Type B pancreatic cell (in vitro differentiated cells): Measurements from ENCODE around the gene STX16. TPM values are rescaled to one million over a fixed set of nuclear protein-coding genes. Genes with fewer than 3 reads are reported as not detected.

ENCODE experiments used
- DNase-seq: peaks from one replicate; pipeline ENCODE4 v3.0.0; 2021; ENCODE audit warnings: mixed read lengths; ENCODE audit not compliant: unreplicated experiment; ENCODE audit errors: extremely low spot score
- H3K27ac Mint-ChIP-seq: 2 replicates; pipeline ENCODE4 v1.8.0; 2021; ENCODE audit warnings: mild to moderate bottlenecking, mixed read lengths
- H3K27me3 Mint-ChIP-seq: 2 replicates; pipeline ENCODE4 v1.8.0; 2021; ENCODE audit warnings: mixed read lengths
- H3K36me3 Mint-ChIP-seq: 2 replicates; pipeline ENCODE4 v1.8.0; 2021; ENCODE audit warnings: mixed read lengths
- H3K4me1 Mint-ChIP-seq: one replicate; pipeline ENCODE4 v1.8.0; 2021; ENCODE audit warnings: mixed read lengths; ENCODE audit not compliant: unreplicated experiment
- H3K4me3 Mint-ChIP-seq: 2 replicates; pipeline ENCODE4 v1.8.0; 2021; ENCODE audit warnings: mild to moderate bottlenecking, mixed read lengths
- H3K9me3 Mint-ChIP-seq: 2 replicates; pipeline ENCODE4 v1.8.0; 2021; ENCODE audit warnings: mixed read lengths
- total RNA-seq: library from RNA; stranded (reverse); gene quantifications from 2 replicates; pipeline ENCODE4 v1.2.1, GENCODE V29; 2021; ENCODE audit warnings: low replicate concordance
- TF ChIP-seq, protein P1 (sequence below): fragments of 200-600 bp; sonication (generic); conservative IDR thresholded peaks from 2 replicates; pipeline ENCODE4 v1.5.0; 2021; ENCODE audit warnings: antibody characterized with exemption, mild to moderate bottlenecking

Gene STX16
- total RNA-seq, 1 donor from 2014 or later, result 62.8 TPM

DNA sequence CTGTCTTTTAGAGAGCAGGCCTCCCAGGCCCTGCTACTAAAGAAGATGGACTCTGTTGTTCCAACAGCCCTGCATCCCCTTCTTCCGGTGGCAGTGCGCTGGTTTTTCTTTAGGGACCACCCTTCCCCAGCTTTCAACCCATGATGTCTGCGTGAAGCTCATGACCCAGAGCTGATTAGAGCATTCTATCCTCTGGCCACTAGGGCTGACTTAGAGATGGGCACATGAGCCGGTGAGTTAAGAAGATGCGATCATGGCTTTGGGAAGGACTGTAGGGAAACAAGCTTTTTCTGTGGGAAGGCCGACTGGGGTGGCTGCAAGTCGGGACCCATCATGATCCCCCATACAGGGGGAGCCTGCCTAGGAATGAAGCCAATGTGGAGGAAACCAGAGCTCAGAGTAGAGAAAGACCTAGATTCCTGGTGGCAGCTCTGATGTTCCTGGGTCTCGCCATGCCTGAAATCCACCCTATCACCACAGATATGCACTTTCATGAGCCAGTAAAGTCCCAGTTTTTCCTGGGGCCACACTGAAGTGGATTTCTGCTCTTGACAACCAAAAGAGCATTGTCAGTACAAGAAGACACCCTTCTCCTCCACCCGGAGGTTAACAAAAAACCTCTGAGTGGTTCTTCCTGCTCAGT lies 29.1 kb upstream of the STX16 start:
- TF ChIP-seq, protein P1, sequence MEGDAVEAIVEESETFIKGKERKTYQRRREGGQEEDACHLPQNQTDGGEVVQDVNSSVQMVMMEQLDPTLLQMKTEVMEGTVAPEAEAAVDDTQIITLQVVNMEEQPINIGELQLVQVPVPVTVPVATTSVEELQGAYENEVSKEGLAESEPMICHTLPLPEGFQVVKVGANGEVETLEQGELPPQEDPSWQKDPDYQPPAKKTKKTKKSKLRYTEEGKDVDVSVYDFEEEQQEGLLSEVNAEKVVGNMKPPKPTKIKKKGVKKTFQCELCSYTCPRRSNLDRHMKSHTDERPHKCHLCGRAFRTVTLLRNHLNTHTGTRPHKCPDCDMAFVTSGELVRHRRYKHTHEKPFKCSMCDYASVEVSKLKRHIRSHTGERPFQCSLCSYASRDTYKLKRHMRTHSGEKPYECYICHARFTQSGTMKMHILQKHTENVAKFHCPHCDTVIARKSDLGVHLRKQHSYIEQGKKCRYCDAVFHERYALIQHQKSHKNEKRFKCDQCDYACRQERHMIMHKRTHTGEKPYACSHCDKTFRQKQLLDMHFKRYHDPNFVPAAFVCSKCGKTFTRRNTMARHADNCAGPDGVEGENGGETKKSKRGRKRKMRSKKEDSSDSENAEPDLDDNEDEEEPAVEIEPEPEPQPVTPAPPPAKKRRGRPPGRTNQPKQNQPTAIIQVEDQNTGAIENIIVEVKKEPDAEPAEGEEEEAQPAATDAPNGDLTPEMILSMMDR, result peak; percentile 43
- H3K4me1 Mint-ChIP-seq, result peaks cover 15% of the 10 kb centered on the region
- no peak overlapping the region for H3K4me3 Mint-ChIP-seq
- no peaks in the 10 kb centered on the region for H3K36me3 Mint-ChIP-seq
- DNase-seq, result no peak
- H3K27me3 Mint-ChIP-seq, result peaks cover 5% of the 10 kb centered on the region
- no peaks in the 10 kb centered on the region for H3K9me3 Mint-ChIP-seq
- no peak overlapping the region for H3K27ac Mint-ChIP-seq

DNA sequence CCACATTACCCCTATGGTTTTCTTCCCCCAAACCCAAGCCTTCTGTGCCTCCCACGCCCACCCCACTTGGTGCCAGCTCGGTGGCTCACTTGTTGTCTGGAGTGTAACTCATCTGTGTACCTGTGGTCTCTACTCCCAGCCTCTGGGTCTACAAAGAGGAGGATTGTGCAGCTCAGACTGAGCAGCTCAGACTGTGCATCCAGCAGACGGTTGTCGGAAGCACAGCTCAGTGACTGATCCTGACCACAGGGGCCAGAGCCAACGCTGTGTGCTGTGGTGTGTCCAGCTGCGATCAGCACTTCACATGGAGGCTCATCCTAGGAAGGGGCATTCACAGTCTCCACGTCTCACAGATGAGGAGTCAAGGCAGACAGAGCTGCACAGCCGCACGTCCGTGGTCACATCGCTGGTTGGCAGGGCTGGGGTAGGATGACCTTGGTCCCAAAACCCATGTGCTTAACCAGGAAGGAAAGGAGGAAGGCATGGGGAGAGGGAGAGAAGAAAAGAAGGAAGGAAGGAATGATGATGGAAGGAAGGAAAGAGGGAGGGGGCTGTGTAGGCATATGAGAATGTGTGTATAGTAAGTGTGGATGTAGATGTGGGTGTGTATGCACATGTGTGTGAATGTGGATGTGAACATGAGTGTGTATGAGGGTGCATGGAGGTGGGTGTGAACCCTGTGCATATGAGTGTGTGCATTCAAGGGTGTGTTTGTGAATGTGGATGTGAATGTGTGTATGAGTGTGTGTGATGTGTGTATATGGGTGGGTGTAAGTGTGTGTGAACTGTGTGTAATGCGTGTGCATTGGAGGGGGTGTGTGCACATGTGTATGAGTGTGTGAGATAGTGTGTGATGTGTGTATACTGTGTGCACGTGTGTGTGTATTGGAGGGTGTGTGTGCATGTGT lies 28.2 kb upstream of the STX16 start:
- Mint-ChIP-seq H3K9me3 (no peaks in the 10 kb centered on the region), H3K4me1 (peaks cover 15% of the 10 kb centered on the region), H3K27ac (no peak overlapping the region), H3K4me3 (no peak overlapping the region), H3K36me3 (no peaks in the 10 kb centered on the region), H3K27me3 (peaks cover 5% of the 10 kb centered on the region)
- no peak for DNase-seq
- TF ChIP-seq, protein P1, result no peak

DNA sequence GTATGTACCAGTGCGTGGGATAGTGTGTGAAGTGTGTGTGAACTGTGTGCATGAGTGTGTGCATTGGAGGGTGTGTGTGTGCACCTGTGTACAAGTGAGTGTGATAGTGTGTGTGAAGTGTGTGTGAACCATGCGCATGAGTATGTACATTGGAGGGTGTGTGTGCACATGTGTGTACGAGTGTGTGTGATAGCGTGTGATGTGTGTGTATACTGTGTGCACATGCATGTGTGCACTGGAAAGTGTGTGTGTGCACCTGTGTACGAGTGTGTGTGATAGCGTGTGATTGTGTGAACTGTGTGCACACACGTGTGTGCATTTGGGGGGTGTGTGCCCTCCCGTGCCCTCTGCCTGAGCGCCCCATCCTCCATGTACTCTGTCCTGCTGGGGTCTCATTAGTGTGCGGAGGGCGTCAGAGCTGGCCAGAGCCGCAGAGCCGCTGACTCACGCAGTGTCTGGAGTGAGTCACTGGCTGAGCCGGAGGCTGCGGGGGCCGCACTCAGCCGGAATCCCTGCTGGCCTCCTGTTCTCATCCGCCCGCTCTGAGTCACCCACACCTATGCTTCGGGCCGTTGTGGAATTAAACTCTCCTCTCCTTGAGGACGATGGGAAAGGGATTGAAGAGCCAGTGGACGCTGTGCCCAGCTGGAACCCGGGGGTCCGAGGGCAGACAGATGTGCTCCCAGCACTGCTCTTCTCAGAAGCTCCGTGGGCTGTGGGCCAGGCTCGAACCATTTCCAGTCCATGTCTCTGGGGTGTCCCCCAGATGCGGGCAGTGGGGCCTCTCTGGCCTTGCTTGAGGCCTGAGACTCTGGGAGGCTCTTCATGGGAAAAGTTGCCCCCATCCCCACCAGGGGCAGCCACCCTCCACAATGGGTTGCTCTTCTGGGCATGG lies 27.3 kb upstream of the STX16 start:
- Mint-ChIP-seq H3K9me3 (no peaks in the 10 kb centered on the region), H3K4me3 (no peak overlapping the region), H3K36me3 (no peaks in the 10 kb centered on the region), H3K27ac (no peak overlapping the region), H3K27me3 (peaks cover 5% of the 10 kb centered on the region), H3K4me1 (peaks cover 8% of the 10 kb centered on the region)
- TF ChIP-seq, protein P1, result no peak
- no peak for DNase-seq

DNA sequence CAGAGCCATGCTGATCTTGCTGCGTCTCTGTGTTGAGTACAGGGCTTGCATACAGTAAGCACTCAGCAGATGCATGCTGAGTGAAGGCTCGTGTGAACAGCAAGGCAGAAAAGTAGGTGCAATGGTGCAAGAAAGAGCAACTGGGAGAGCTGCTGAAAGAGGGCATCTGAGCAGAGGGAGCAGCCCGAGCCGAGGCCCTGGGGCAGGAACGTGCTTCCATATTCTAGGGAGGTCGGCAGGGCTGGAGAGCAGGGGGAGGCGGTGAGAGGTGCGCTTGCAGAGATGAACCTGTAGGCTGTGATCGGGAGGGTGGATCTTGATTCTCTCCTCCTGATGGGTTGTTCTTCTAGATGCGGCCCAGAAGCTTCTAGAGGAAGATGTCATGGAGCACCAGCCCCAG lies 26.4 kb upstream of the STX16 start:
- DNase-seq, result no peak
- Mint-ChIP-seq H3K27me3 (peaks cover 5% of the 10 kb centered on the region), H3K4me3 (no peak overlapping the region), H3K9me3 (no peaks in the 10 kb centered on the region), H3K27ac (no peak overlapping the region), H3K36me3 (no peaks in the 10 kb centered on the region), H3K4me1 (peaks cover 11% of the 10 kb centered on the region)
- TF ChIP-seq, protein P1, result no peak

DNA sequence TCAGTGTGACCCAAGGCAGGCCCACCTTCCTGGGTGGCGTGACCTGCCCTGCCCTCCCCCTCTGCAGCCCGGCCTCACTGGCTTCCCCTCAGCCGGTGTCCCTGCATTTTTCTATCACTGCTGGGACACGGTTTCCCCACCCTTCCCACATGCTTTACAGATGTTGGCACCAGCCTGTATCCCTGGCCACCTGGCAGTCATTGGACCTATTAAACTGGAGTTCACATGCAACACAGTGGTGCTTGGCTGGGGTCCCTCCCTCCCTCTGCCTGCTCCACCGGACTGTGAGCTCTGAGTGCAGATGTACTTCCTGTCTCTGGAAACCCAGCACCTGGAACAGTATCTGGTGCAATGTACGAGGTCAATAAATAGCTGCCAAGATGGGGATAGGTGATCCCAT lies 25.5 kb upstream of the STX16 start:
- Mint-ChIP-seq H3K36me3 (no peaks in the 10 kb centered on the region), H3K27me3 (peaks cover 5% of the 10 kb centered on the region), H3K4me1 (peaks cover 15% of the 10 kb centered on the region), H3K9me3 (no peaks in the 10 kb centered on the region), H3K4me3 (no peak overlapping the region), H3K27ac (no peak overlapping the region)
- DNase-seq, result no peak
- TF ChIP-seq, protein P1, result no peak
